Fibroblast of peridontal ligament (primary cell): Measurements from ENCODE around the gene OIP5.
"Not testable (repeated sequence)": the region's sequence is repeated elsewhere in the genome, so short reads cannot be mapped to it uniquely, and the experiment has no call there.

Source experiments
- DNase-seq: peaks from one replicate; pipeline ENCODE4 v3.0.0-alpha.2; 2010; ENCODE audit errors: extremely low read depth

Gene OIP5

DNA sequence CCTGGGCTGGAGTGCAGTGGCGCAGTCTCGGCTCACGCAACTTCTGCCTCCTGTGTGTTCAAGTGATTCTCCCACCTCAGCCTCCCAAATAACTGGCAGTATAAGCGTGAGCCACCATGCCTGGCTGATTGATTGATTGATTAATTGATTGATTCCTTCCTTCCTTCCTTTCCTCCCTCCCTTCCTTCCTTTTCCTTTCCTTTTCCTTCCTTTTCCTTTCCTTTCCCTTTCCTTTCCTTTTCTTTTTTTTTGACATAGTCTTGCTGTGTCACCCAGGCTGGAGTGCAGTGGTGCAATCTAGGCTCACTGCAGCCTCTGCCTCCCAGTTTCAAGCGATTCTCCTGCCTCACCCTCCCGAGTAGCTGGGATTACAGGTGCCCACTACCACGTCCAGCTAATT, 71.5 kb downstream of the OIP5 start:
- DNase-seq = not testable (repeated sequence)

DNA sequence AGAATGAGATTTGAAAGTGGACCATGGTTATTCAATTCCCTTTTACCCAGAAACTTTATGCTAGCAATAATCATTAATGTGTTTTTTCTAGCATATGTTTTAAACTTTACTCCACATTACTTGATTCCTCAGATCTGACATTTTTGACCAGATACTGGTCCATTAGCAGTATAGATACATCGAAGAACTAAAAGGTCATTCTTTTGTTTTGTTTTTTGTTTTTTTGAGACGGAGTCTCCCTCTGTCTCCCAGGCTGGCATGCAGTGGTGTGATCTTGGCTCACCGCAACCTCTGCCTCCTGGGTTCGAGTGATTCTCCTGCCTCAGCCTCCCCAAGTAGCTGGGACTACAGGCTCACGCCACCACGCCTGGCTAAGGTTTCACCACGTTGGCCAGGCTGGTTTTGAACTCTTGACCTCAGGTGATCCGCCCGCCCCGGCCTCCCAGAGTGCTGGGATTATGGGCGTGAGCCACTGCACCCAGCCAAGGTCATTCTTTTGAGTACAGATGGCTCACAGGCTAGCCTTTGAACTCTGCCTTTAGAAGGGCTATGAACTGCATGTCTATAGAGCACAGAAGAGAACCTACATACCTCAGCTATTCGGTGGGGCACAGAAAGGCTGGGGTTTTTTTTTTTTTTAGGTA, 72.7 kb downstream of the OIP5 start:
- DNase-seq = no peak
